Stomach (tissue), 9 donors: Measurements from ENCODE around the gene DKK1. TPM values are rescaled to one million over a fixed set of nuclear protein-coding genes. Genes with fewer than 3 reads are reported as not detected.

Experiments
- DNase-seq, 2 donors: peaks; one replicate each; pipeline versions ENCODE4 v3.0.0 to v3.0.0-alpha.2; 2013 to 2019
- H3K27ac ChIP-seq, 5 donors: fragments of 200-600 bp in 4 of 5; sonication (generic) in 4 of 5; one replicate each; pipeline ENCODE4 v1.5.1; 2013 to 2019; ENCODE audit warnings: mild to moderate bottlenecking in 1 of 5, moderate library complexity in 1 of 5
- H3K27me3 ChIP-seq, 3 donors: fragments of 200-600 bp; sonication (generic); one replicate each; pipeline ENCODE4 v1.5.1; 2017 to 2019; ENCODE audit warnings: mixed run types in 1 of 3
- H3K36me3 ChIP-seq, 4 donors: fragments of 200-600 bp; sonication (generic); 1 replicate in 3 of 4; 2 replicates in 1 of 4; pipeline ENCODE4 v1.5.1; 2016 to 2019
- H3K4me1 ChIP-seq, 4 donors: fragments of 200-600 bp; sonication (generic); one replicate each; pipeline ENCODE4 v1.5.1; 2016 to 2019
- H3K4me3 ChIP-seq, 4 donors: fragments of 200-600 bp; sonication (generic) in 3 of 4; one replicate each; pipeline ENCODE4 v1.5.1; 2016 to 2019; ENCODE audit warnings: mild to moderate bottlenecking in 1 of 4
- H3K9me3 ChIP-seq, 4 donors: fragments of 200-600 bp; sonication (generic); one replicate each; pipeline ENCODE4 v1.5.1; 2016 to 2019
- CTCF ChIP-seq, 7 experiments: fragments of 450-650 bp in 4 of 7; fragments of 200-600 bp in 3 of 7; sonication (generic) in 3 of 7; IDR thresholded peaks; one replicate each; pipeline ENCODE4 v1.5.1; 2016 to 2019; ENCODE audit warnings: antibody characterized with exemption in 7 of 7, control low read depth in 2 of 7, mild to moderate bottlenecking in 1 of 7
- EP300 ChIP-seq: sonication (generic); formaldehyde crosslinking; IDR thresholded peaks from one replicate; pipeline ENCODE4 v1.6.1; 2017; ENCODE audit warnings: antibody characterized with exemption
- POLR2A ChIP-seq, 4 donors: fragments of 450-650 bp; IDR thresholded peaks; one replicate each; pipeline ENCODE4 v1.6.1; 2016; ENCODE audit warnings: antibody characterized with exemption in 4 of 4, control low read depth in 2 of 4, mild to moderate bottlenecking in 1 of 4, moderate library complexity in 1 of 4
- POLR2AphosphoS5 ChIP-seq, 3 donors: sonication (generic); formaldehyde crosslinking; IDR thresholded peaks; one replicate each; pipeline ENCODE4 v1.6.1; 2016; ENCODE audit warnings: antibody characterized with exemption in 3 of 3
- WGBS, 5 donors: extraction: QIAGEN DNeasy Blood & Tissue Kit in 3 of 5; methylation state at CpG; one replicate each; pipeline versions ENCODE4 v1.1.5 to v1.1.7; 2013 to 2018; 5-methylcytosine and 5-hydroxymethylcytosine counted together
- intact Hi-C: fragments of 100-400 bp; cut with DNase I; formaldehyde crosslinking; loops from one replicate; pipeline ENCODE4 v1.15.1; 2023; ENCODE audit warnings: low total_unique reads
- polyA plus RNA-seq, 3 donors: library from polyadenylated mRNA; stranded (reverse); fragments of 200-250 nt; gene quantifications; one replicate each; pipeline ENCODE4 v1.2.3, GENCODE V29; 2013
- total RNA-seq, 5 donors: library from RNA; depleted of rRNA; stranded (reverse); fragments of >200 nt; gene quantifications; one replicate each; pipeline versions ENCODE4 v1.1.0 to v1.2.3, GENCODE V29; 2014 to 2016
- donor health status: healthy with polysubstance abuse.
- donor health status: Bipolar disorder and iron deficiency.
- donor health status: healthy.

The DKK1 gene
- total and polyA plus RNA-seq, 8 donors, result 0.73 to 4.0 (median 1.2) TPM; not detected in 3

GRCh38 chr10:52297747-52298146 lies 16.3 kb upstream of the DKK1 start:
- no peak overlapping the region for H3K27ac ChIP-seq
- intact Hi-C loops, result no loop called here
- H3K27me3 ChIP-seq, result no peaks in the 10 kb centered on the region
- no peaks in the 10 kb centered on the region for H3K9me3 ChIP-seq
- H3K36me3 ChIP-seq, result no peaks in the 10 kb centered on the region
- WGBS, 5 donors, result 79 to 84% (median 82%) methylated on average over 4 of the region's 4 CpGs
- no peak for TF ChIP-seq EP300
- H3K4me1 ChIP-seq, result no peaks in the 10 kb centered on the region
- no peak for DNase-seq
- no peak overlapping the region for H3K4me3 ChIP-seq

- Histone ChIP-seq H3K4me1 (no peaks in the 10 kb centered on the region), H3K4me3 (no peak overlapping the region), H3K27me3 (no peaks in the 10 kb centered on the region), H3K36me3 (no peaks in the 10 kb centered on the region), H3K27ac (no peak overlapping the region), H3K9me3 (no peaks in the 10 kb centered on the region)
- TF ChIP-seq EP300, result no peak
- no peak for TF ChIP-seq CTCF (IDR thresholded peaks at IDR 0.05)
- no peak for TF ChIP-seq POLR2AphosphoS5 (IDR thresholded peaks at IDR 0.05)
- no peak for TF ChIP-seq POLR2A (IDR thresholded peaks at IDR 0.05)
- DNase-seq, result no peak
- WGBS, 5 donors, result 79 to 94% (median 87%) methylated on average over 4 of the region's 4 CpGs
- intact Hi-C loops, result no loop called here
These were observed 13.3 kb upstream of the DKK1 start for GRCh38 chr10:52300599-52301277.

- peak overlapping the region; percentile 42 to 56 (median 48) for H3K4me3 ChIP-seq
- H3K36me3 ChIP-seq, result no peaks in the 10 kb centered on the region
- DNase-seq, result peak; percentile 46 to 90
- peaks cover 0 to 57% (median 20%) of the 10 kb centered on the region in 3 donors for H3K27me3 ChIP-seq
- intact Hi-C loops, result no loop called here
- peaks cover 6 to 18% (median 13%) of the 10 kb centered on the region in 4 donors for H3K4me1 ChIP-seq
- no peaks in the 10 kb centered on the region for H3K9me3 ChIP-seq
- TF ChIP-seq CTCF (IDR thresholded peaks at IDR 0.05) (peak in 5 of 7 experiments; percentile 29 to 64 (median 47)), POLR2A (IDR thresholded peaks at IDR 0.05) (no peak)
- 2 to 8% (median 4%) methylated on average over 27 to 40 of the region's 40 CpGs for WGBS, 5 donors
- no peak overlapping the region for H3K27ac ChIP-seq
These were observed 5.6 kb upstream of the DKK1 start for GRCh38 chr10:52308251-52309031.

- Histone ChIP-seq H3K36me3 (no peaks in the 10 kb centered on the region), H3K4me3 (peak overlapping the region in 2 of 4 donors; percentile 45 to 56), H3K4me1 (peaks cover 13 to 35% (median 30%) of the 10 kb centered on the region in 4 donors), H3K27me3 (peaks cover 0 to 73% (median 34%) of the 10 kb centered on the region in 3 donors), H3K27ac (no peak overlapping the region), H3K9me3 (no peaks in the 10 kb centered on the region)
- 7 to 29% (median 13%) methylated on average over 3 of the region's 3 CpGs for WGBS, 5 donors
- intact Hi-C loops, result loop anchor here (5.0 kb wide), 1 partner anchor 174 kb away; no protein-coding TSS in a partner anchor
- TF ChIP-seq EP300, result no peak
- no peak for TF ChIP-seq CTCF (IDR thresholded peaks at IDR 0.05)
- no peak for TF ChIP-seq POLR2A (IDR thresholded peaks at IDR 0.05)
- TF ChIP-seq POLR2AphosphoS5 (IDR thresholded peaks at IDR 0.05), result no peak
- DNase-seq, result no peak
These were observed 1.2 kb upstream of the DKK1 start for GRCh38 chr10:52312942-52313255.
